Measurements from ENCODE around the gene PRDM16. TPM values are rescaled to one million over a fixed set of nuclear protein-coding genes. Genes with fewer than 3 reads are reported as not detected.

Gene PRDM16
- total and polyA plus RNA-seq, 2 of the 4 experiments (the other 2 are of a cell fraction), result 0.02 TPM; not detected in 1

DNA sequence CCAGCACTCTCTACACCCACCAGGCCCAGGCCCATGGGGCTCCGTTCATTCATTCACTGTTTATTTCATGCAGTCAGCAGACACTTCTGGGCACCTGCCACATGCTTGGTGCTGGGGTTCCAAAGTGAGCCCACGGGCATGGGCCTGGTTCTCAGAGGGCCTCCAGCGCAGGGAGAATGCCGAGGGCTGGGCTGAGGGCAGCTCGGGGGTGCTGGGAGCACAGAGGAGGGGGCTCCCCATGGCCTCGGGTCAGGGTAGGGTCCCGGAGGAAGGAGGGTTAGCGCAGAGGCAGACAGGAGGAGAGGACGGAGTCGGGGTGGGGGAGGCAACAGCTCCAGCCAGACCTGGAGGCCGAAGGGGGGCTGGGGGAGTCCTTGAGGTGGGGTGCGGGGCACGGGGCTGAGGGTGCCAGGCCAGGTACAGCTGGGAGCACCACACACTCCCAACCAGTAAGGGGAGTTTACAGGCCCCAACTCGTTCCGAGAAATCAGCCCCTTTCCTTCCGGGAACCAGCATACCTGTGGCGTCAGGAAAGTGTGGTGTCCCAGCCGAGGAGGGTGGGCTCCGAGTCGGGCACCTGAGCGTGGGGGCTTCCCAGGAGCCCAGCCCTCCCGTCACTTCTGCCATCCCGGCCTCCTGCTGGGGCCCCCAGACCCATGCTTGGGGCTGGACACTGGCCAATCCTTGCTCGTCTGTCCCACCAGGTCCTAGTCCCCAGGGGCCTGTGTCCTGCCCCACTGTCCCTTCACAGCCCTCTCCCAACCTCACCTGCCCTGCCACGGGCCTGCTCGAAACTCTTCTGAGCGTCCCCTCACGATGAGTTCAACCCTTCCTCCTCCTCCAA is 396.3 kb downstream of the PRDM16 start:
- H2AK9ac ChIP-seq (replicated peaks; ENCODE audit: low read depth, low read length, poor library complexity), result no peak overlapping the region
- no peak overlapping the region for H3K4me3 ChIP-seq (ENCODE audit: insufficient read depth, low read depth, low read length)
- H3K14ac ChIP-seq (replicated peaks; ENCODE audit: low read depth, low read length), result no peak overlapping the region
- no peak overlapping the region for H3K27ac ChIP-seq (ENCODE audit: insufficient read depth, low read length)
- H2BK5ac ChIP-seq (ENCODE audit: low read depth, low read length, poor library complexity, severe bottlenecking), result no peak overlapping the region
- no peak overlapping the region for H2BK20ac ChIP-seq (ENCODE audit: low read depth, low read length)
- H3K9me3 ChIP-seq (ENCODE audit: control insufficient read depth, insufficient read depth, low read length), result no peaks in the 10 kb centered on the region
- H4K5ac ChIP-seq (ENCODE audit: low read depth, low read length), result no peak overlapping the region
- no peak overlapping the region for H3K56ac ChIP-seq (ENCODE audit: extremely low read depth, insufficient read depth, low read length)
- H3K79me1 ChIP-seq (ENCODE audit: low read depth in 1 of 2, low read length in 2 of 2), result no peaks in the 10 kb centered on the region
- no peak overlapping the region for H3K4me2 ChIP-seq (ENCODE audit: low read depth, low read length)
- H3K23ac ChIP-seq (ENCODE audit: low read depth, low read length), result no peak overlapping the region
- H2AK5ac ChIP-seq (ENCODE audit: low read depth, low read length), result no peak overlapping the region
- intact Hi-C loops (cut with micrococcal nuclease) (no loop called here), in situ Hi-C loops (cut with MboI; ENCODE audit: low sequenced_read_pairs) (no loop called here), dilution Hi-C loops (cut with HindIII; ENCODE audit: low sequenced_read_pairs, unreplicated experiment) (no loop called here)
- ATAC-seq (ENCODE audit: low read depth) (no peak), DNase-seq (no peak)
- WGBS, 2 experiments (ENCODE audit: extremely low coverage in 2 of 2, insufficient read length in 1 of 2), result 67% methylated on average over 9 of the region's 28 CpGs; no CpG with 5 or more reads in 1 of the 2 experiments
- H3K36me3 ChIP-seq (ENCODE audit: control insufficient read depth, insufficient read depth, low read length), result no peaks in the 10 kb centered on the region
- no peak overlapping the region for H4K8ac ChIP-seq (ENCODE audit: low read depth in 2 of 2, low read length in 2 of 2)
- no peak overlapping the region for H2BK120ac ChIP-seq (ENCODE audit: low read depth, low read length)
- no peaks in the 10 kb centered on the region for H4K20me1 ChIP-seq (ENCODE audit: insufficient read depth, low read length)
- H2BK15ac ChIP-seq (ENCODE audit: low read depth, low read length), result no peak overlapping the region
- H3K27me3 ChIP-seq (ENCODE audit: control insufficient read depth, insufficient read depth, low read length), result peaks cover 8% of the 10 kb centered on the region
- no peak overlapping the region for H3K9ac ChIP-seq (ENCODE audit: low read depth, low read length)
- POLR2A ChIA-PET (ENCODE audit: unreplicated experiment), result no interaction called here
- H2AFZ ChIP-seq (replicated peaks; ENCODE audit: low read length, poor library complexity), result no peak overlapping the region
- H4K91ac ChIP-seq (ENCODE audit: insufficient read depth, low read depth, low read length), result no peak overlapping the region
- TF ChIP-seq ELK1 (IDR thresholded peaks at IDR 0.05; ENCODE audit: borderline replicate concordance, low read depth, low read length), result no peak
- TF ChIP-seq SMC3 (IDR thresholded peaks at IDR 0.05; ENCODE audit: low read depth, low read length), result no peak
- no peak for TF ChIP-seq MXI1 (IDR thresholded peaks at IDR 0.05; ENCODE audit: borderline replicate concordance, low read depth, low read length)
- TF ChIP-seq, protein P1, sequence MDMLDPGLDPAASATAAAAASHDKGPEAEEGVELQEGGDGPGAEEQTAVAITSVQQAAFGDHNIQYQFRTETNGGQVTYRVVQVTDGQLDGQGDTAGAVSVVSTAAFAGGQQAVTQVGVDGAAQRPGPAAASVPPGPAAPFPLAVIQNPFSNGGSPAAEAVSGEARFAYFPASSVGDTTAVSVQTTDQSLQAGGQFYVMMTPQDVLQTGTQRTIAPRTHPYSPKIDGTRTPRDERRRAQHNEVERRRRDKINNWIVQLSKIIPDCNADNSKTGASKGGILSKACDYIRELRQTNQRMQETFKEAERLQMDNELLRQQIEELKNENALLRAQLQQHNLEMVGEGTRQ (IDR thresholded peaks at IDR 0.05; ENCODE audit: low read depth, low read length), result no peak
- no peak for TF ChIP-seq CEBPB (IDR thresholded peaks at IDR 0.05; ENCODE audit: low read depth, low read length)
- CTCF ChIA-PET, result no interaction called here
- H3K9me1 ChIP-seq (ENCODE audit: insufficient read depth, low read length), result no peaks in the 10 kb centered on the region
- BruUV-seq (replicated peaks), result no TSS peak
- no peaks in the 10 kb centered on the region for H3K4me1 ChIP-seq (ENCODE audit: control insufficient read depth, insufficient read depth, low read length)
- no peak overlapping the region for H3K18ac ChIP-seq (ENCODE audit: low read depth, low read length)
- no peak overlapping the region for H3K4ac ChIP-seq (ENCODE audit: low read depth, low read length)
